Stomach (tissue), 4 donors: Measurements from ENCODE around the gene CBX3.

Experiments used
- POLR2A ChIP-seq, 4 donors: fragments of 450-650 bp; IDR thresholded peaks; one replicate each; pipeline ENCODE4 v1.6.1; 2016; ENCODE audit warnings: antibody characterized with exemption in 4 of 4, control low read depth in 2 of 4, mild to moderate bottlenecking in 1 of 4, moderate library complexity in 1 of 4
- TF ChIP-seq, protein P1 (sequence below), 7 experiments: fragments of 450-650 bp in 4 of 7; fragments of 200-600 bp in 3 of 7; sonication (generic) in 3 of 7; IDR thresholded peaks; one replicate each; pipeline ENCODE4 v1.5.1; 2016 to 2019; ENCODE audit warnings: antibody characterized with exemption in 7 of 7, control low read depth in 2 of 7, mild to moderate bottlenecking in 1 of 7

DNA sequence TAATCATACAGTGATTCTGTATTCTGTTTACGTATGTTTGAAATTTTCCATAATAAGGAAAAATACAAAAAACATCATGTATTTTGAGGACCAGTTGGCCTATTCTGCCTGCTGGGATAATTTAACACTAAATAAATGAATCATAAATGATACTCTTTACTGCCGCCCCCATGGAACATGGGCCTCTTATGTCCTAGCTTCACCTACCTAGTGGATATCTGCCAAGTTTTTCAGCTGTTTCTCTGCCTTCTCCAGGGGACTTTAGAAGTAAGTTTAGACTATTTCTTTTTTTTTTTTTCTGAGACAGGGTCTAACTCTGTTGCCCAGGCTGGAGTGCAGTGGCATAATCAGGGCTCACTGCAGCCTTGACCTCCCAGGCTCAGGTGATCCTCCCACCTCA is 39.1 kb upstream of the CBX3 start:
- TF ChIP-seq, protein P1, sequence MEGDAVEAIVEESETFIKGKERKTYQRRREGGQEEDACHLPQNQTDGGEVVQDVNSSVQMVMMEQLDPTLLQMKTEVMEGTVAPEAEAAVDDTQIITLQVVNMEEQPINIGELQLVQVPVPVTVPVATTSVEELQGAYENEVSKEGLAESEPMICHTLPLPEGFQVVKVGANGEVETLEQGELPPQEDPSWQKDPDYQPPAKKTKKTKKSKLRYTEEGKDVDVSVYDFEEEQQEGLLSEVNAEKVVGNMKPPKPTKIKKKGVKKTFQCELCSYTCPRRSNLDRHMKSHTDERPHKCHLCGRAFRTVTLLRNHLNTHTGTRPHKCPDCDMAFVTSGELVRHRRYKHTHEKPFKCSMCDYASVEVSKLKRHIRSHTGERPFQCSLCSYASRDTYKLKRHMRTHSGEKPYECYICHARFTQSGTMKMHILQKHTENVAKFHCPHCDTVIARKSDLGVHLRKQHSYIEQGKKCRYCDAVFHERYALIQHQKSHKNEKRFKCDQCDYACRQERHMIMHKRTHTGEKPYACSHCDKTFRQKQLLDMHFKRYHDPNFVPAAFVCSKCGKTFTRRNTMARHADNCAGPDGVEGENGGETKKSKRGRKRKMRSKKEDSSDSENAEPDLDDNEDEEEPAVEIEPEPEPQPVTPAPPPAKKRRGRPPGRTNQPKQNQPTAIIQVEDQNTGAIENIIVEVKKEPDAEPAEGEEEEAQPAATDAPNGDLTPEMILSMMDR (IDR thresholded peaks at IDR 0.05), result no peak
- no peak for TF ChIP-seq POLR2A (IDR thresholded peaks at IDR 0.05)
